HepG2 (cell line): ENCODE data around the gene CHEK2.

Source experiments
- MATR3 ChIP-seq: sonication (generic); formaldehyde crosslinking; IDR thresholded peaks from 2 replicates; pipeline ENCODE4 v1.4.0; 2020; ENCODE audit warnings: missing genetic modification reagents
- SRSF1 ChIP-seq: fragments of 200-400 bp; formaldehyde crosslinking; optimal IDR thresholded peaks from 2 replicates; pipeline ENCODE3; 2017; ENCODE audit warnings: mild to moderate bottlenecking, low read depth, low read length, moderate library complexity
- ZNF549 ChIP-seq: sonication (generic); formaldehyde crosslinking; IDR thresholded peaks from 2 replicates; pipeline ENCODE4 v1.5.0; 2020; ENCODE audit warnings: missing genetic modification reagents
- TF ChIP-seq, protein P1 (sequence below): sonication (generic); formaldehyde crosslinking; IDR thresholded peaks from 2 replicates; pipeline ENCODE4 v1.4.0; 2020; ENCODE audit warnings: missing genetic modification reagents

DNA sequence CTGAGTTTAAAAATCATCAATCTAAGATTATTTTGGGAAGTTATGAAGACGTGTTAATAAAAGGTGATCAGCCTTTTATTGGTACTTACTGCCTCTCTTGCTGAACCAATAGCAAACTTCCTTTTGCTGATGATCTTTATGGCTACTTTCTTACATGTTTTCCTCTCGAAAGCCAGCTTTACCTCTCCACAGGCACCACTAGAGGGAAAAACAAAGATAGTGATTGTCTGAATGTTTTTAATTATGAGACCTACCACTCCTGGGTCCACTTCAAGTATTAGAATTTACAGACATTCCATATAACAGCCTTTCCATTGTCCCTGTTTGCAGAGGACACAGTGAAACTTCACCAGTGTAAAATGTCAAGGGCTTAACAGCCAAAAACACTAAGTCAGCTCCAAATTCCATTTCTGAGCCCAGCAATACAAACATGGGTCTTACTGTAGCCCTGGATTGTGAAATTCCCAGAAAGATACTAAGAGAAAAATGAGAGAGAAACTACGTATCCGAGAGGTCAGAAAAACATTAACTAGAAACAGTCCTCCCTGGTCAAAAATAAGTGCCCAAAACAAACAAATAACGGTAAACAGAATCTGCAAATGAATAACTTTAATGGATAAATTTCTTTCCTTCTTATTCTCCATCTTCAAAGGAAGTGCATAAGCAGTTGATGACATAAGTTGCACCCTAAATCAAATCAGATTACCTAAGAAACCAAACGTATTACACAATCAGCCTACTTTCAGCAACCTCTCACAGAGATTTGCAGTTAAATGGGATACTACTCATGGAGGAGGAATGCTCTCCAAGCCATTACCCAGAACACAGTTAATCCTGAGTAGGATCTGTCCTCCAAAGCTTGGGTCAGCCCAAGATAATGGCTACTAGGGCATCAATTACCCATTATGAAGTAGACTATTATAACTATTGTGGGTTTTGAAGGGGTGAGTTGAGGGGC, 29.5 kb downstream of the CHEK2 start:
- TF ChIP-seq, protein P1, sequence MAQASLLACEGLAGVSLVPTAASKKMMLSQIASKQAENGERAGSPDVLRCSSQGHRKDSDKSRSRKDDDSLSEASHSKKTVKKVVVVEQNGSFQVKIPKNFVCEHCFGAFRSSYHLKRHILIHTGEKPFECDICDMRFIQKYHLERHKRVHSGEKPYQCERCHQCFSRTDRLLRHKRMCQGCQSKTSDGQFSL (CRISPR knock-in tag) = no peak
- no peak for TF ChIP-seq MATR3
- TF ChIP-seq SRSF1 = no peak
- no peak for TF ChIP-seq ZNF549 (CRISPR knock-in tag)
